GM18520 (cell line): ENCODE results near the gene PTF1A.

Experiments
- ATAC-seq: cut with Tn5 transposase; IDR thresholded peaks from one replicate; pipeline ENCODE4 v1.9.1; 2021; ENCODE audit not compliant: unreplicated experiment

PTF1A gene, protein sequence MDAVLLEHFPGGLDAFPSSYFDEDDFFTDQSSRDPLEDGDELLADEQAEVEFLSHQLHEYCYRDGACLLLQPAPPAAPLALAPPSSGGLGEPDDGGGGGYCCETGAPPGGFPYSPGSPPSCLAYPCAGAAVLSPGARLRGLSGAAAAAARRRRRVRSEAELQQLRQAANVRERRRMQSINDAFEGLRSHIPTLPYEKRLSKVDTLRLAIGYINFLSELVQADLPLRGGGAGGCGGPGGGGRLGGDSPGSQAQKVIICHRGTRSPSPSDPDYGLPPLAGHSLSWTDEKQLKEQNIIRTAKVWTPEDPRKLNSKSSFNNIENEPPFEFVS

DNA sequence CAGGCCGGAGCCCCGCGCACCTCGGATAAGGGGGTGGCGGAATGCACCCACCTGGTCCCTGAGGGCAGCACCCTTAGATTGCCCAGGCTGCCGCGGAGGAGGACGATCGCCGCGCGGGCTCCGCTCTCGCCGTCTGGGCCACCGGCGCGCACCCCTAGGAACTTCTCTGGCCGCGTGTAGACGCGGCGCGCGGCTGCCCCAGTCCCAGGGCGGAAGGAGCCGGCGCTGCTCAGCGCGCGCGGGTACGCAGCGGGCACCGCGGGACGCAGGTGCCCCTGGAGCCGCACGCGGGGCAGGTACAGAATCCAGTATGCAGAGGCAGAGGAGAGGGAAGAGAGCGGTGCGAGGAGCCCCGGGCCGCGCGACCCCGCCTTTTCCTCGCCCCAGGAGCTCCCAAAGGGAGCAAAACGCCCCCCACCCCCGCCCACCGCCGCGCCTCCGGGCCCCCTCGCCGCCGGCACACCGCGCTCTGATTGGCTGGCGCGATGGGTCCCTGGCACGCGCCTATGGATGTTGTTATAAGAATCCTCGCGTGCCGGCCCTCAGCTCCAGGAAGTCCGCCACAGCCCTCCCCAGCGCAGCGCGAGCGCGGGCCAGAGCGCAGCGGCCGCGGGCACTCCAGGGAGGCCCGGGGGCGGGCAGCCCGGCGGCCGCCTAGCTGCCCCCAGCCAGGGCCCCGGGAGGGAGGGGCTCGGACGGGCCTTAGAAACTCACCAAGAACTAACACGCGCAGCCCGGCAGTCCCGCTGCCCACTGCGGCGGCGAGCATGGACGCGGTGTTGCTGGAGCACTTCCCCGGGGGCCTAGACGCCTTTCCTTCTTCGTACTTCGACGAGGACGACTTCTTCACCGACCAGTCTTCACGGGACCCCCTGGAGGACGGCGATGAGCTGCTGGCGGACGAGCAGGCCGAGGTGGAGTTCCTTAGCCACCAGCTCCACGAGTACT is at the start of gene PTF1A:
Gene PTF1A (plus strand): TSS at position 549 of the 948 bp plus-strand sequence. CDS start 219 bp downstream, at position 768.
- ATAC-seq = no peak

DNA sequence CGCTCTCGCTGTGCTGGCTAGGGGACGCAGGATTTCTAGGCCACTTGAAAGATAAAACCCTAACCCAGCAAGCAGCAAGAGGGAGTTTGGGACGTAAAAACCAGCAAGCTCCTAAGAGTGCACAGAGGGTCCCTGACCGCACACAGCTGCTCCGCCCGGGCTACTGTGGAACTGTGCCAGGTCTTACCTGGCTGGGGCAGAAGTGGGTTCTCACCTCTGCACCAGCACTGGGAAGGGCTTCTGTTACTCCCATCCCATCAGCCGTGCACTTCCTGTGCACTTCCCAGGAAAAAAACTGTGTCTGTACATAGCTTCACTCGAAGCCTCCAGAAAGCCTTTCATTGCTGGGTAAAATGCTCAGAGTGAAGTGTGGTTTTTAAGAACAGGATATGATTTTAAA is 45.9 kb upstream of the PTF1A start:
- no peak for ATAC-seq

DNA sequence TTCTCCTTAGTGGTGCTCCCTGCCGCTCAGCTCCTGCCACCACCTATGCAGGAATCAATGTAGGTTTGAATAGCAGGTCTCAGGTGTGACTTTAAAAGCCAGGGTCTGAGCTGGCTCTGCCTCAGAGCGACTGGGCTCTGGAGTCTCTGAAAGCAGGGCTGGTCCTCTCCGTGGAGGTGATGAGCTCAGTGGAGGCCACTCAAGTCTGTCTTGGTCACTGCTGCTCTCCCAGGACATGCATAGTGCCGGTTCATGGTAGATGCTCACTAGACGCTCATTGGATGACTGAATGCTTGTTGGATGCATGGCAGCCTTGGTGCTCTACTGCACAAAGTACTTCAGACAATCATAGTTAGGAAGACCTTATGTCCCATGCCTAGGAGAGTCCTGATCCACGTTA is 45.1 kb upstream of the PTF1A start:
- no peak for ATAC-seq

DNA sequence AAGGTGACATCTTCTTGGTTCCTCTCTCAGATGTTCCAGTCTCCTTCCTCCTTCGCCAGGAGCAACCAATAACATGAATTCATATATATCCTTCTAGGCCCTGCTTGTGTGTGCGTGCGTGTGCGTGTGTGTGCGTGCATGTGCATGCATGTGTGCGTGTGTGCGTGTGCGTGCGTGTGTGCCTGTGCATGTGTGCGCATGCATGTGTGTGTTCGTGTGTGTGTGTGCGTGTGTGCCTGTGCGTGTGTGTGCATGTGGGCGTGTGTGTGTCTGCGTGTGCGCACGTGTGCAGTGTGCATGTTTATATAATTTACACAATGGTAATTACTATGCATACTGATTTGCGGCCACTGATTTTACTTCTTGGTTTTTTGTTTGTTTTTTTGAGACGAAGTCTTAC is 43.9 kb upstream of the PTF1A start:
- no peak for ATAC-seq

DNA sequence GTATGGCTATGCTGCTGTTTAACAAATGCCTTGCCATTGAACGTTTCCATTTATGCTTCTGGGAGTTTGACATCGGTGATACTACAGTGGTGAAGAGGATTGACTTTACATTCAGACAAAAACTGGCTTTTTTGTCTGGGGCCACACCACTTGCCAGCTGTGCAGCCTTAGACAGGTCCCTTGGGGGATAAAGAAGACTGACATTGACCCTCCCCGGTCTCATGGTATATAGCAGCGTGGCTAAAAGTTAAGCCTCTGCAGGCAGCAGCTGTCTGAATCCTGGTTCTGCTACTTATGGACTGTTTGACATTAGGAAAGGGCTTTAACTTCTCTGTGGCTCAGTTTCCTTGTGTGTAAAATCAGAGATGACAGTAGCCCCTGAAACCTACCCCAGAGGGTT is 42.0 kb upstream of the PTF1A start:
- no peak for ATAC-seq

DNA sequence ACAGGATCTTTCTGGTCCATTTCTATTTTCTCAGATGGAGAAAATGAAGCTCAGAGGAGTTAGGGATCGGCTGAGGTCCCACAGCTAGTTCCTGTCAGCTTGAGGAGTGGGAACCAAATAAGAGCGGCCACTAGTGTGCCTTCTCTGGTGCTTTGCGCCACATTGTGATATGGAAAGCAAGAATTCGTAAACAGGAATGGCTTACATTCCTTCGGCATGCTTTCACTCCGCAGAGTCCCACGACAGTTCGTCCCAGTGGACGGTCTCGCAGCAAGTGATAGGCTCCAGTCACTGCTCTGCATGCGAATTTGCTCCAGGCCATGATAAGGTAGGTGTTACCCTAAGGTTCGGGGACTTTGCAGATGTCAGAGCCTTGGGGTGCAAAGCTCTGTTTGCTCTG is 41.5 kb upstream of the PTF1A start:
- no peak for ATAC-seq

DNA sequence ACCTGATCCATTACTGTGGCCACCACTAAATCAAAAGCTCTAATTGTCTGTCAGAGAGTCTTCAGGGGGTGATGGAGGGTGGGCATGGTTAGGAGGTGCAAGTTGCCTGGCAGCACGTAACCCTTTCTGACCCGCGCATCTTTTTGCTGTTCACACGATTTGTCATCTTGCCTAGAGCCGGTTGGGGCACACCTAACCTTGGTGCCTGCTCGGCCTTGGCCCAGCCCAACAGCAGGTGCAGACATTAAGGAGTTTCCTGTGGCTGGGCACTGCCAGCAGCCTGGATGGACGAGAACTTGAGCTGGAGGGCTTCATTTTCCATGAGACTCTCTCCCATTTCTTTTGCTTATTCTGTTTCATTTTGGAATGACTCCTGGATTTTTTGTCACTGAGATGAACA is 41.0 kb upstream of the PTF1A start:
- no peak for ATAC-seq

DNA sequence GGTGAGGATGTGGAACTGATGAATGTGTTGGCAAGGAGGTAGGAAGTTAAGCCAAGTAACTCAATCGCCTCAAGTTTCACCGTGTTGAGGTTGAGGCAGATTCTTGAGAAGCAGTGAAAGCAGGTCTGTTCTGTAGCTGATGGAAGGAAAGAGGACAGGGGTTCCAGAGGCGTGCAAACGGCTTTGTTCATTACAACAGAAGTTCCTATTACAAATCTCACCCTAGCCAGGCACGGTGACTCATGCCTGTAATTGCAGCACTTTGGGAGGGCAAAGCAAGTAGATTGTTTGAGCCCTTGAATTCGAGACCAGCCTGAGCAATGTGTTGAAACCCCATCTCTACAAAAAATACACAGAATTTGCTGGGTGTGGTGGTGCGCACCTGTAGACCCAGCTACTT is 36.9 kb upstream of the PTF1A start:
- no peak for ATAC-seq

DNA sequence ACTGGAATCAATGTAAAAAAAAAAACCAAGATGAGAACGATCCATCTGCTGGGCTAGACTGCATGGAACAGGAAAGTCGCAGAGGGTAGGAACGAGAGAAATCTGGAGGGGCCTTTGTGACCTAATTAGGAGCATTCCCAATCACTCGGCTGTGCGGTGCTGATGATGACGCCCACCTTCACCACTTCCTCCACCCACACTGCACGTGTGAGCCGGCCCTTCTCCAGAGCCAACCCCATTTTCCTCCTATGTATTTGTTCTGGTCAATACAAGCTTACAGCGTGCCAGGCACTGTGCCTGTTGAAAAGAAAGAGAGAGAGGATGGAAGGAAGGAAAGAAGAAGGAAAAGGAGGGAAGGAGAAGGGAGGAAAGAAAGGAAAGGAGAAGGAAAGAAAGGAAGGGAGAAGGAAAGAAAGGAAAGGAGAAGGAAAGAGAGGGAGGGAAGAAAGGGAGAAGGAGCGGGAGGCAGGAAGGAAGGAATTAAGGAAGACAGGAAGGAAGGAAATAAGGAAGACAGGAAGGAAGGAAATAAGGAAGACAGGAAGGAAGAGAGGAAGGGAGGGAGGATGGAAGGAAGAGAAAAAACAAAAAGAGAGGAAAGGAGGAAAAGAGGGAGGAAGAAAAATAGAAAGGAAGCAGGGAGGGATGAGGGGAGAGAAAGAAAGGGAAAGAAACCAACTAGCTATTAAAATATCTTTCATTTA is 35.5 kb upstream of the PTF1A start:
- no peak for ATAC-seq

DNA sequence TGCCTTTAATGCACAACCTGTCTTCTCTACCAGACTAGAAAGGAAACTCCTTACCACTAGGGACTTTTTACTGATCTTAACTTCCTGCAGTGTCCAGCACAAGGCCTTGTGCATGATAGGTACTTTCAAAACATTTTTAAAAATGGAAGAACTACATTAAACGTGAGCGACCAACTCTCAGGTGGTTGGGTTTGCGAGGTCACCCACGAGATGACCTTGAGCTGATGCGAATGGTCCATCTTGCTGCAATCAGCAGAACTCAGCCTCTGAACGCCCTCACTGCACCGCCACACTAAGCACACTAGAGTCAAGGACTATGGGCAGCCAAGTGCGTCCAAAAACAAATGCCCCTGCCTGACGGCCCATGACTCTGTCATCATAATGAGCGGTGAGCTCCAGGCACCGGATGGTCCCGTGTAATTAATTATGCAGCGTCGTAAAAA is 34.9 kb upstream of the PTF1A start:
- ATAC-seq = no peak

DNA sequence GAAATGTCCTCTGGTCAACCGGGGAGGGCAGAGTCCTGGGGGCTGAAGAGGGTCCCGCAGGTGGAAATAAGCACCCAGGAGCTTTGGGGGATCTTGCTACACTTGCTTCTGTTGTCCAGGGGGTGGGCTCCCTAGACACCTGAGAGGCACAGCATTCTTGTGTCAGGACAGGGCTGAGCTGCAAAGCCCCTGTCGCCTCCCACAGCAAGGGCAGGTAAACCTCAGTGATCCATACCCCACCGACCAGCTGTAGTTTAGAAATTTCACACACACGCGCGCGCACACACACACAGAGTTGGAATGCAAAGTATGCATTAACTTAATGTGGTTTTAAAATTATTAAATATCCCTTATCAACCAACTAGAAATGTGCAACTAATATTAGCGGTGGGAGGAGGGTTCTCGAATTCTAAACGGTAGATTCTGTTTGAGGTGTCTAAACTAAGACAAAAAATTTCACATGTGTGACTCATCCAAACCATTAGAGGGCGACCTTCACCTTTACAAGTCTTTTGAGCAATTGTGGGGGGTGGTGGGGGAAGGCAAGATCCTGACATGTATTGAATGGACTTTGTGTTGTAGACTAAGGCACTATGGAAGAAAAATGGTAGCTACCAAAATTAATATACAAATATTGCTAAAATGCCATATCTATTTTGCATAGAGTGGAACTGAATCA is 34.3 kb upstream of the PTF1A start:
- ATAC-seq = peak; percentile 40

DNA sequence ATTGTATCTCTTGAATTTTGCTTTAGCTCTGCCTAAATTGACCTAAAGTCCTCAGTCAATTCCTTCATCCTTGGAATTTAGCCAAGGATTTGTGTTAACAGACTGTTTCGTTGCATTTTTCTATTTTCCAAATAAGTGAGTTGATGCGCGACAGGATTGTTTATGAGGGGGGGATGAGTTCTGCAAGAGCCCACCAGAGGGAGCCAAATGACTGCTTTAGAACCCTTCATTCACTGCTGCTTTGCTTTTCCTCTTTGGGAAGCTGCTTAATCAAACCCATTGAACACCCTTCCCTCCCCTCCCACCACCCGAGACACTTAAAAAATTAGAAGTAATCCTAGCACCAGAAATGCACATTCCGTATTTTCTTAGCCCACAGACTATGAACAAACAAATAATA is 33.7 kb upstream of the PTF1A start:
- ATAC-seq = no peak

DNA sequence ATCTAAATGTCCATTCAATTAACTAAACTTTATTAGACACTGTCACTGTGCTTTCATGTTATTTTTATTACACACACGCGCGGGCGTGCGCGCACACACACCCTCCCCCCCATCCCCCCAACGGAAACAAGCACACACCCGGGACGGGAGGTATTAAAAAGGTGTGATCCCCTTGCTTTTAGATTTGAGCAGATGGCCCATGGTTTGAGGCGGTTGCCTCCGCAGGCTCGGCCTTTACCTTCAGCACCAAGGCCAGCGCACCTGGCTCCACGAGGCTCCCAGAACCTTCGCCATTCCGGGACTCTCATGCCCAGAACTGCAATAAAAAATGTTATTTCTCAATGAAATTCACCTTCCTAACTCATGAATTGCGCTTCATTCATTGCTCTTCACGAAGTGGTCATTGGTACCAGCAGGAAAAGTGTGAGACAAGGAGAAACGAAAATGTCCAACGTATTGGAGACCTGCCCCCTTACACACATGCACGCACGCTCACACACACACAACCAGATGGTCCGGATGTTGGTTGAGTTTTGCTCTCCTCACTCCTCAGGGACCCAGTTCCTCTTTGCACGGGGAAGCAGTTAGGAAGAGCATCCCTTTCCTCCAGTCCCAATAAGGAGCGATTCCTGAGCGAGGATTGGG is 20.8 kb upstream of the PTF1A start:
- no peak for ATAC-seq

DNA sequence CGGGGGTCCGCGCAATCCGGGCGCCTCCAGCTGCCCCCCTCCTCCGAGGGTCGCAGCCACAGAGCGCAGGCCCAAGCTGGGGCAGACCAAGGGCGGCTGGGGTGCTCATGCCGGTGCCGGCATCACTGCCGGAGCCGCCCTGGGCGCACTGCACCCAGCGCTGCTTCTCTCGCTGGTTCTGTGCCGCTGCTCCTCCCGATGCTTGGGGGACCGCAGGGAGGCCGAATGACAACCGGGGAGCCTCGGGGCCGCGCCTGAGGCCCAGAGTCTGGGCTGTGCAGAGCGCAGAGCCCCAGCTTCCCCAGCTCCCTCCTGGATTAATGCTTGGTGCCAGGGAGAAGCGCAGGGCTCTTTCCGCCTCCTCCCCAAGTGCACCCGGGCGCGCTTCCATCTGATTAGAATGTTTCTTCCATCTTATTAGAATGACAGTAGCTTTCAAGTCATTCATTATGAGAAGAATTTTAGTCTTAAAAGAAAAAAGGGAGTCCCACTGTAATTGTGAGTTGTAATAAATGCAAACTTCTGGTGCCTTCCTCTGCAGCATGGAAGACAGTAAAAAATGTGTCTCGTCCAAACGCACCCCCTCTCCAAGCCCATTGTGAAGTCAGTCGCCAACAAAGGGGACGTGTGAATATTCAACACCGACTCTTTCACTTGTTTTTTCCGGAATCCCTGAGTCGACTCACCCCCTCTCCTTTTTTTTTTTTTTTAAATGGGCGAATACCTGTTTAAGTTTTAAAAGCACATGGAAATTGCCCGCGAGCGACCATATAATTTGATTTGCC is 19.5 kb upstream of the PTF1A start:
- no peak for ATAC-seq

DNA sequence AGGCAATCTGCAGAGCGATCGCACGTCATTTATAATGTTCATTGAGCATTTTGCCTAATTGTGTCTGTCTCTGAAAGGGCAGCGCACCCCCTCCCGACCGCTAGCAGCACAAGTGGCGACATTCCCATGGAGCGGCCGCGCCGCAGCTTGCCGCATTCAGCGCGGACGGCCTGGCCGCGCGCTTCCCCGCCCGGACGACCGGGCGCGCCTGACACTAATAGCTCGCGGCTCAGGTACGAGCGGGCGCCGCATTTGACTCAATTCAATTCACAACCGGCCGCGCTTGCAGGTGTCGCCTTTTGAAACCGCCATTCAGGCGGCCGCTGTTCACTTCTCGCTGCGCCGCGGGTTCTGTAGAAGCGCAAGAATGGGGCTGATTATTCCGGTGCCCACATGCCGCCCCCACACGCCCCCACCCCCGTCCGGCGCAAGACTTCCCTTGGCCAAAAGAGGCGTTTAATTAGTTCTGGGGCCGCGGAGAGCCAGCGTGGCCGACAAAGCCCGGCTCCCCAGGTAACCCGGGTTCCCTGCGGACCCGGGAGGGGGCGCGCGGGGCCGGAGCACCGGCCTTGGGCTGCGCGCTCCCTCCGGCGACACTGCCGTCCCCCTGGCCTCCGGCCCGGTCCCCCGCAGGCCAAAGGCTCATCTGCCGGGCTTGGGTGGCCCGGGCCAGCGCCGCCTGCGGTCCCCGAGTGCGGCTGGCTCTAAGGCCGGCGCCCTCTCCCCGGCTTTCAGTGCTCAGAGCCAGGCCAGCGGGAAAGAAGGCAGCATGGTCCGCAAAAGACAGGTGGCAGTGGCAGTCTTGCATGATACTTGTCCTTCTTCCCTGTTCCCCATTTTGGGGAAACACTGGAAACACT is 18.7 kb upstream of the PTF1A start:
- ATAC-seq = no peak

DNA sequence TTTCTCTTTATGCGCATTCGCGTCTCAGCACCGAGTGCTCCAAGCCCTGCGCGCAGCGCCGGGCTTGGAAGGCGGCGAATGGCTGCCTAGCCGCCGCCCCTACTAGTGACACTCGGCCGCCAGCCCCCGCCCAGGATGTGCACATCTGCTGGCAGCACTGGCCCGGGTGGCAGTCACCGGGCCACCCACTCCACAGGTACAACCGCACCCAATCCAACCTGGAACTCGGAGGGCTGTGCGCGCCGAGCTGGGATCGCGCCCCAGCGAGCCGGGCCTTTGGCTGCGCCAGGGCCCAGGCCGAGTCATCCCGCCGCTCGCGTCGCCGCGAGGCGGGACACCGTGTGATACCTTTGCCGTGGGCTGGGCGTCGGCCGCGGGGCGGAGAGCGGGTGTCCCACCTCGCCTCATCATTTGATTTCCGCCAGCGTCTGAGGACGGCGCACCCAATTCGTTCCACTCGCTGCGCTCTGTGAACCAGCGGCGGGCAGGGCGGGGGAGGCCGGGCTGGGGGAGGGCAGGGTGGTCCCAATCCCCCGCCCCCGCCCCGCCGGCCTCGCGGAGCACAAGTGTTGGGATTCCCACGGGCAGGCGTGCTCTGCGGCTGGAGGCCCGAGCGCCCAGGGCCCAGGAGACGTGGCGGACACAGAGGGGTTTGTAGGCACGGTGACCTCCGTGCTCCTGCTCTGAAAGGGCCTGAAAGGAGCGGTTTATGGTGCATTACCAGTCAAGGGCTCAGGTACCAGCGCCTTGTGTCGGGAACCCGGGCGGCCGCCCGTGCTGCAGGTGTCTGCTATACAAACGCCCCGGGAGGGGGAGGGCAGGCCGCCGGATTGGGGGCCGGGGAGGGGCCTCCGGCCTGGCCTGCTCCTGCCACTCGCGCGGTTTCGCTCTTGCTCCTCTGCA is 17.8 kb upstream of the PTF1A start:
- ATAC-seq = no peak

DNA sequence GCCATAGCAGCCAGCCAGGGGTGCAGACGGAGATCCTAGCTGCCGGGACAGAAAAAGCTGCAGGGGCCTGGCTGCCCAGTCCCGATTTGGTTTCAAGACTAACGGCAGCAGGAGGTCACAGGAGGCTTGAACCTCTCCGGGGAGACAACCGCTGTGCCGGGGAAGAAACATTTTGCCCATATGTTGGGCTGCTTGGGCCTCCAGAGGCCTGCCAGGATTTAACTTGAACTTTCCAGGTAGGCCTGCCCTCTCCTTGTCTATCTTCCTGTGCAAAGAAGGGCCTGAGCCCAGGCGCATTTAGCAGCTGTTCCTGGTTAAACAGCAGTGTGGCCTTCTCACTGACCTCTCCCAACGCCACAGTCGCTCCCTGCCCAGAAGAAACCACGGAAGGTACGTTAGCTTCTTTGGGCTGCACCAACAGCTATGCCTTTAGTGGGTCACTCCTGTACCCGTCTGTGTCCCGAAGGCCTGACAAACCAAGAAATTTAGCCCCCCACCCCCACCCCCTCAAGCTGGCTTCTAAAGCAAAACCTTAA is 17.1 kb upstream of the PTF1A start:
- ATAC-seq = no peak
